ENCODE measurements around the gene TRIO. TPM values are rescaled to one million over a fixed set of nuclear protein-coding genes. Genes with fewer than 3 reads are reported as not detected.

The TRIO gene
- total RNA-seq, 4 donors from 2014 or later, result 112 to 155 (median 145) TPM

DNA sequence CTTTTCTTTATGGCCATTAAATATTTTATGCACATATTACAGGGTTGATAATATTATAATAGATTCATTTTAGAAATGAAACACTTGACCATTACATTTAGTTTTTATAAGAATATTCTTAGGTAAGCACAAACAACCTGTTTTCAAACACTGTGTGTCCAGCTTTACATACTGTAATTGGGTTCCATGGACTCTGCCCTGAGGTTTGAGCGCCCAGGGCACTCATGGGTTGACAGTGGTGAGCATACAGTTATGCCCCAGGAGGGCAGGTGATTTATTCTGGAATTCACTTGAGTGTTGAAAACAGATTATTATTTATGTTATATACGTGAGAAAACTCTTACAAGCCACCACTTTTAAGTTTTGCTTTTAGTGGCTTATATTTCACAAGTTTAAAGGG lies 33.7 kb downstream of the TRIO start:
- Histone ChIP-seq H3K4me3 (no peak overlapping the region), H3K27ac (replicated peaks in 1 of 4) (no peak overlapping the region), H3K4me1 (peaks cover 47 to 78% (median 75%) of the 10 kb centered on the region in 4 donors), H3K27me3 (no peaks in the 10 kb centered on the region), H3K36me3 (no peaks in the 10 kb centered on the region), H3K9me3 (no peaks in the 10 kb centered on the region)
- DNase-seq (ENCODE audit: extremely low spot score), result no peak
- intact Hi-C loops (cut with DNase I), result no loop called here
- TF ChIP-seq, protein P1, sequence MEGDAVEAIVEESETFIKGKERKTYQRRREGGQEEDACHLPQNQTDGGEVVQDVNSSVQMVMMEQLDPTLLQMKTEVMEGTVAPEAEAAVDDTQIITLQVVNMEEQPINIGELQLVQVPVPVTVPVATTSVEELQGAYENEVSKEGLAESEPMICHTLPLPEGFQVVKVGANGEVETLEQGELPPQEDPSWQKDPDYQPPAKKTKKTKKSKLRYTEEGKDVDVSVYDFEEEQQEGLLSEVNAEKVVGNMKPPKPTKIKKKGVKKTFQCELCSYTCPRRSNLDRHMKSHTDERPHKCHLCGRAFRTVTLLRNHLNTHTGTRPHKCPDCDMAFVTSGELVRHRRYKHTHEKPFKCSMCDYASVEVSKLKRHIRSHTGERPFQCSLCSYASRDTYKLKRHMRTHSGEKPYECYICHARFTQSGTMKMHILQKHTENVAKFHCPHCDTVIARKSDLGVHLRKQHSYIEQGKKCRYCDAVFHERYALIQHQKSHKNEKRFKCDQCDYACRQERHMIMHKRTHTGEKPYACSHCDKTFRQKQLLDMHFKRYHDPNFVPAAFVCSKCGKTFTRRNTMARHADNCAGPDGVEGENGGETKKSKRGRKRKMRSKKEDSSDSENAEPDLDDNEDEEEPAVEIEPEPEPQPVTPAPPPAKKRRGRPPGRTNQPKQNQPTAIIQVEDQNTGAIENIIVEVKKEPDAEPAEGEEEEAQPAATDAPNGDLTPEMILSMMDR (IDR thresholded peaks at IDR 0.05), result no peak
- no peak for TF ChIP-seq EP300 (IDR thresholded peaks at IDR 0.05)
- TF ChIP-seq POLR2A (IDR thresholded peaks at IDR 0.05; ENCODE audit: low read depth), result no peak
- no peak for TF ChIP-seq POLR2AphosphoS5 (IDR thresholded peaks at IDR 0.05)
- 70% methylated on average over 2 of the region's 2 CpGs for WGBS

DNA sequence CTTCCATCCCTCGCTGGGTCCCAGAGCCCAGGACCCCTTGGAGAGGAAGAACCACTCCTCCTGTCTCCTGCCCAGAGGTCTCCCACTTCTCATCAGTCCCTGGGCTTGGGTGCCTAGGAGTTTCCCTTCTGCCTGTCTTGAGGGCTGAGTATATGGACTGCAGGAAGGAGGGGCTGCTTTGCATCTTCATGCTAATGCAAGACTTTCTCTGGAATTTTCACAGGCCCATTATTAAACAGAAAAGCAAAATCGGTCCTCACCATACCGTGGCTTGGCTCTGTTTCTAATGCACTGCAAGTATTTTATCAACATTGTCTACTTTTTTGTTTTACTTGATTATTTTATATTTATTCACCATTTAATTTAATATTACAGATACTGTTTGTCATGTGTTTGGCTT lies 34.5 kb downstream of the TRIO start:
- DNase-seq (ENCODE audit: extremely low spot score), result no peak
- no peaks in the 10 kb centered on the region for H3K9me3 ChIP-seq
- H3K27me3 ChIP-seq, result no peaks in the 10 kb centered on the region
- intact Hi-C loops (cut with DNase I), result no loop called here
- TF ChIP-seq POLR2AphosphoS5 (IDR thresholded peaks at IDR 0.05) (no peak), EP300 (IDR thresholded peaks at IDR 0.05) (no peak), POLR2A (IDR thresholded peaks at IDR 0.05; ENCODE audit: low read depth) (no peak)
- TF ChIP-seq, protein P1 (IDR thresholded peaks at IDR 0.05), result no peak
- no peaks in the 10 kb centered on the region for H3K36me3 ChIP-seq
- H3K4me3 ChIP-seq, result no peak overlapping the region
- WGBS, result 76% methylated on average over 3 of the region's 3 CpGs
- no peak overlapping the region for H3K27ac ChIP-seq (replicated peaks in 1 of 4)
- H3K4me1 ChIP-seq, result peaks cover 44 to 79% (median 76%) of the 10 kb centered on the region in 4 donors

DNA sequence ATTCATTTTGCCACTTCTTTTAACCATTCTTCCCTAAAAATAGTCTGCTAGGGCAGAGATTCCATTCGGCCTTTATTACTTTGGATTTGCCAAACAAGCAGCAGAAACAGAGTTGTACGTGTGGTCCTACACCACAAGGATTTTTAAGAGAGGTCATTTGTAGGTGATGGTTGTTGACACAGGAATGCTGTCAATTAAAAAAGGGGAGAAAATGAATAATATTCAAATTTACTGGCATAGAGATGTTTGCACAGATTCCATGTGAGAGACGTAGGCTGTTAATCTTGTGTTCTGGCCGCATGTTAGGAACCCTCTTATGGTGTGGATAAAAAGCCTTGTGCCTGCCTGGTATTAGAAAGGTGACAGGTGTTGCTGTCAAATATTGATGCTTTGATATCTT lies 34.9 kb downstream of the TRIO start:
- 38% methylated on average over 4 of the region's 4 CpGs for WGBS
- intact Hi-C loops (cut with DNase I), result no loop called here
- TF ChIP-seq, protein P1 (IDR thresholded peaks at IDR 0.05), result no peak
- TF ChIP-seq POLR2AphosphoS5 (IDR thresholded peaks at IDR 0.05) (no peak), EP300 (IDR thresholded peaks at IDR 0.05) (no peak), POLR2A (IDR thresholded peaks at IDR 0.05; ENCODE audit: low read depth) (no peak)
- no peak for DNase-seq (ENCODE audit: extremely low spot score)
- H3K4me1 ChIP-seq, result peaks cover 48 to 81% (median 79%) of the 10 kb centered on the region in 4 donors
- H3K9me3 ChIP-seq, result no peaks in the 10 kb centered on the region
- H3K36me3 ChIP-seq, result no peaks in the 10 kb centered on the region
- no peaks in the 10 kb centered on the region for H3K27me3 ChIP-seq
- H3K4me3 ChIP-seq, result no peak overlapping the region
- H3K27ac ChIP-seq (replicated peaks in 1 of 4), result peak overlapping the region in 1 of 4 donors; percentile 26

DNA sequence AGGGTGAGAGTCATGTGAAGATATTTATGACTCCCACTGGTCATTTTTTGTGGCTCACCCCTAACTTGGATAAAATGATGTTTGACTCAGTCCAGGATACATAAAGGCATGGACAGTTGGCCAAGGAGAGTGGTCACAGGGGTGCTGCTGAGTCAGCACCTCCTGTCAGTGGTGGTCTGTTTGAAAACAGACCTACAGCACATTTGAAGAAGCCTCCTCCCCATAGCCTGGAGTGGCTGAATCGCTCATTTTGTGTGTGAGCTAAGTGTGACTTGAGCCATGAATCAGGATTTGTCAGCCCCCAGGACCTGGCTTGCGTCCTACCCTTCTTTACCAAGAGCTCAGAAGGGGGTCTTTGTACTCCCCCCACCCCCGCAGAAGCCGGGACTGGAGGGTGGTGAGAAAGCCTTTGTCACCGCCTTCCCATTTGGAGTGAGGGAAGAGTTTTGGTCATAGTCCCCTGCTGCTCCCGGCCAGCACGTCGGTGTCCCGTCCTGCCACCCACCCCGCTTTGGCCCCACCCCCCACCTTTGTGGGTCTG lies 35.6 kb downstream of the TRIO start:
- intact Hi-C loops (cut with DNase I), result no loop called here
- DNase-seq (ENCODE audit: extremely low spot score), result no peak
- H3K36me3 ChIP-seq, result no peaks in the 10 kb centered on the region
- 90% methylated on average over 8 of the region's 10 CpGs for WGBS
- no peaks in the 10 kb centered on the region for H3K9me3 ChIP-seq
- no peaks in the 10 kb centered on the region for H3K27me3 ChIP-seq
- H3K4me3 ChIP-seq, result no peak overlapping the region
- peak overlapping the region in 3 of 4 donors; percentile 26 to 47 (median 40) for H3K27ac ChIP-seq (replicated peaks in 1 of 4)
- H3K4me1 ChIP-seq, result peaks cover 50 to 81% (median 79%) of the 10 kb centered on the region in 4 donors
- TF ChIP-seq POLR2AphosphoS5 (IDR thresholded peaks at IDR 0.05) (no peak), POLR2A (IDR thresholded peaks at IDR 0.05; ENCODE audit: low read depth) (no peak), EP300 (IDR thresholded peaks at IDR 0.05) (no peak)
- TF ChIP-seq, protein P1 (IDR thresholded peaks at IDR 0.05), result no peak

DNA sequence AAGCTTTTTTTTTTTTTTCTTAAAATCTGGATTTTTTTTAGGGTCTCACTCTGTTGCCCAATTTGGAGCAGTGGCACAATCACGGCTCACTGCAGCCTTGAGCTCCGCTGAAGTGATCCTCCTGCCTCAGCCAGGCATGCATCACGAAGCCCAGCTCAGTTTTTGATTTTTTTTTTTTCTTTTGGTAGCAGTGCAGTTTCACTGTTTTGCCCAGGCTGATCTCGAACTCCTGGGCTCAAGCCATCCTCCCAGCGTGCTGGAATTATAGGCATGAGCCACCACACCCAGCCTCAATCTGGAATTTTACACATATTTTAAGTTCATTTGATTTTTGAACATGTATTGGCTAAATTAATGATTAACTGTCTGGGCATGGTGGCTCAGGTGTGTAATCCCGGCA lies 36.3 kb downstream of the TRIO start:
- H3K4me1 ChIP-seq, result peaks cover 50 to 81% (median 79%) of the 10 kb centered on the region in 4 donors
- no peak overlapping the region for H3K4me3 ChIP-seq
- H3K27ac ChIP-seq (replicated peaks in 1 of 4), result peak overlapping the region in 3 of 4 donors; percentile 31 to 47 (median 41)
- H3K27me3 ChIP-seq, result no peaks in the 10 kb centered on the region
- H3K9me3 ChIP-seq, result no peaks in the 10 kb centered on the region
- TF ChIP-seq POLR2A (IDR thresholded peaks at IDR 0.05; ENCODE audit: low read depth), result no peak
- TF ChIP-seq POLR2AphosphoS5 (IDR thresholded peaks at IDR 0.05), result no peak
- TF ChIP-seq, protein P1 (IDR thresholded peaks at IDR 0.05), result no peak
- no peak for TF ChIP-seq EP300 (IDR thresholded peaks at IDR 0.05)
- DNase-seq (ENCODE audit: extremely low spot score), result no peak
- intact Hi-C loops (cut with DNase I), result no loop called here
- H3K36me3 ChIP-seq, result no peaks in the 10 kb centered on the region
- WGBS, result 69% methylated on average over 6 of the region's 6 CpGs
